Spleen (tissue), 11 donors: ENCODE data around the gene PTPRN2. TPM values are rescaled to one million over a fixed set of nuclear protein-coding genes. Genes with fewer than 3 reads are reported as not detected.

ENCODE experiments used
- DNase-seq: peaks from one replicate; pipeline ENCODE4 v3.0.0-alpha.2; 2020
- H3K27ac ChIP-seq, 8 donors: fragments of 200-600 bp; sonication (generic) in 7 of 8; 1 replicate in 4 of 8; 2 replicates in 4 of 8; pipeline versions ENCODE4 v1.5.0 to v1.8.0; 2016 to 2021; ENCODE audit warnings: inconsistent platforms in 4 of 8, mild to moderate bottlenecking in 4 of 8, moderate library complexity in 1 of 8
- H3K27me3 ChIP-seq, 7 donors: fragments of 200-600 bp; sonication (generic) in 6 of 7; replicated peaks in 1 of 7; 1 replicate in 4 of 7; 2 replicates in 3 of 7; pipeline versions ENCODE4 v1.5.0 to v1.8.0; 2016 to 2021; ENCODE audit warnings: inconsistent platforms in 3 of 7, mild to moderate bottlenecking in 1 of 7
- H3K36me3 ChIP-seq, 6 donors: fragments of 200-600 bp; sonication (generic) in 5 of 6; 1 replicate in 4 of 6; 2 replicates in 2 of 6; pipeline versions ENCODE4 v1.5.0 to v1.8.0; 2016 to 2021; ENCODE audit warnings: inconsistent platforms in 2 of 6
- H3K4me1 ChIP-seq, 6 donors: fragments of 200-600 bp; sonication (generic) in 5 of 6; 1 replicate in 3 of 6; 2 replicates in 3 of 6; pipeline versions ENCODE4 v1.5.0 to v1.8.0; 2016 to 2021; ENCODE audit warnings: inconsistent platforms in 3 of 6
- H3K4me3 ChIP-seq, 8 donors: fragments of 200-600 bp; sonication (generic) in 7 of 8; 1 replicate in 4 of 8; 2 replicates in 4 of 8; pipeline versions ENCODE4 v1.5.0 to v1.8.0; 2016 to 2021; ENCODE audit warnings: inconsistent platforms in 4 of 8, mild to moderate bottlenecking in 4 of 8, moderate library complexity in 2 of 8
- H3K9me3 ChIP-seq, 8 donors: fragments of 200-600 bp; sonication (generic) in 7 of 8; 1 replicate in 4 of 8; 2 replicates in 4 of 8; pipeline versions ENCODE4 v1.5.0 to v1.8.0; 2016 to 2021; ENCODE audit warnings: inconsistent platforms in 4 of 8
- POLR2A ChIP-seq, 3 donors: fragments of 450-650 bp; IDR thresholded peaks; one replicate each; pipeline ENCODE4 v1.5.1; 2017; ENCODE audit warnings: antibody characterized with exemption in 3 of 3, mild to moderate bottlenecking in 1 of 3
- POLR2AphosphoS5 ChIP-seq, 3 donors: sonication (generic); formaldehyde crosslinking; IDR thresholded peaks; one replicate each; pipeline ENCODE4 v1.5.1; 2017; ENCODE audit warnings: antibody characterized with exemption in 3 of 3
- WGBS, 5 donors: extraction: QIAGEN DNeasy Blood & Tissue Kit in 3 of 5; methylation state at CpG; one replicate each; pipeline versions ENCODE4 v1.1.5 to v1.1.7; 2013 to 2018; 5-methylcytosine and 5-hydroxymethylcytosine counted together
- intact Hi-C: fragments of 100-400 bp; cut with DNase I; formaldehyde crosslinking; loops from one replicate; pipeline ENCODE4 v1.15.0; 2023; ENCODE audit warnings: low total_unique reads
- polyA plus RNA-seq, 3 donors: library from polyadenylated mRNA; stranded (reverse); fragments of 200-250 nt; gene quantifications; one replicate each; pipeline ENCODE4 v1.2.1, GENCODE V29; 2013
- total RNA-seq, 7 donors: library from RNA; depleted of rRNA in 3 of 7; stranded (reverse); fragments of >200 nt in 3 of 7; fragmentation: NEBNext Ultra II Directional in 4 of 7; extraction: Animal tissue kit (Norgen Biotek cat#: 25700) in 4 of 7; gene quantifications; one replicate each; pipeline versions ENCODE4 v1.1.0 to v1.2.1, GENCODE V29; 2016 to 2021
- TF ChIP-seq, protein P1 (sequence below), 11 experiments: fragments of 200-600 bp in 7 of 11; fragments of 450-650 bp in 4 of 11; sonication (generic) in 4 of 11; IDR thresholded peaks in 8 of 11; conservative IDR thresholded peaks in 3 of 11; 1 replicate in 7 of 11; 2 replicates in 4 of 11; pipeline versions ENCODE4 v1.4.0 to v1.8.0; 2016 to 2021; ENCODE audit warnings: antibody characterized with exemption in 11 of 11, inconsistent platforms in 4 of 11, mild to moderate bottlenecking in 1 of 11
- donor health status: healthy with polysubstance abuse.
- donor health status: DM: no; HTN: no; CAD: no; lungs with moderate emphysema.
- donor health status: DM: no; HTN: no; CAD: no.
- donor health status: Bipolar disorder and iron deficiency.
- donor health status: healthy.
- donor health status: DM: no; HTN: no; CAD: no.
- donor health status: DM: yes; HTN: yes; CAD: no.

PTPRN2 gene
- total and polyA plus RNA-seq, 10 donors = 7.0 to 22.8 (median 16.8) TPM

- no peak for DNase-seq
- no peak overlapping the region for H3K27ac ChIP-seq
- TF ChIP-seq, protein P1, sequence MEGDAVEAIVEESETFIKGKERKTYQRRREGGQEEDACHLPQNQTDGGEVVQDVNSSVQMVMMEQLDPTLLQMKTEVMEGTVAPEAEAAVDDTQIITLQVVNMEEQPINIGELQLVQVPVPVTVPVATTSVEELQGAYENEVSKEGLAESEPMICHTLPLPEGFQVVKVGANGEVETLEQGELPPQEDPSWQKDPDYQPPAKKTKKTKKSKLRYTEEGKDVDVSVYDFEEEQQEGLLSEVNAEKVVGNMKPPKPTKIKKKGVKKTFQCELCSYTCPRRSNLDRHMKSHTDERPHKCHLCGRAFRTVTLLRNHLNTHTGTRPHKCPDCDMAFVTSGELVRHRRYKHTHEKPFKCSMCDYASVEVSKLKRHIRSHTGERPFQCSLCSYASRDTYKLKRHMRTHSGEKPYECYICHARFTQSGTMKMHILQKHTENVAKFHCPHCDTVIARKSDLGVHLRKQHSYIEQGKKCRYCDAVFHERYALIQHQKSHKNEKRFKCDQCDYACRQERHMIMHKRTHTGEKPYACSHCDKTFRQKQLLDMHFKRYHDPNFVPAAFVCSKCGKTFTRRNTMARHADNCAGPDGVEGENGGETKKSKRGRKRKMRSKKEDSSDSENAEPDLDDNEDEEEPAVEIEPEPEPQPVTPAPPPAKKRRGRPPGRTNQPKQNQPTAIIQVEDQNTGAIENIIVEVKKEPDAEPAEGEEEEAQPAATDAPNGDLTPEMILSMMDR (IDR thresholded peaks at IDR 0.05 in 8 of 11, conservative IDR thresholded peaks at IDR 0.05 in 3 of 11) = no peak
- TF ChIP-seq POLR2AphosphoS5 (IDR thresholded peaks at IDR 0.05) = no peak
- no peak for TF ChIP-seq POLR2A (IDR thresholded peaks at IDR 0.05)
- intact Hi-C loops = no loop called here
- no peaks in the 10 kb centered on the region for H3K4me1 ChIP-seq
- no peaks in the 10 kb centered on the region for H3K27me3 ChIP-seq
- H3K9me3 ChIP-seq = peaks cover 0 to 72% (median 9%) of the 10 kb centered on the region in 8 donors
- H3K36me3 ChIP-seq = no peaks in the 10 kb centered on the region
- H3K4me3 ChIP-seq = no peak overlapping the region
- WGBS, 5 donors = 89 to 96% (median 93%) methylated on average over 17 of the region's 17 CpGs
These were observed 446.4 kb downstream of the PTPRN2 start for GRCh38 chr7:158141221-158141582.

DNA sequence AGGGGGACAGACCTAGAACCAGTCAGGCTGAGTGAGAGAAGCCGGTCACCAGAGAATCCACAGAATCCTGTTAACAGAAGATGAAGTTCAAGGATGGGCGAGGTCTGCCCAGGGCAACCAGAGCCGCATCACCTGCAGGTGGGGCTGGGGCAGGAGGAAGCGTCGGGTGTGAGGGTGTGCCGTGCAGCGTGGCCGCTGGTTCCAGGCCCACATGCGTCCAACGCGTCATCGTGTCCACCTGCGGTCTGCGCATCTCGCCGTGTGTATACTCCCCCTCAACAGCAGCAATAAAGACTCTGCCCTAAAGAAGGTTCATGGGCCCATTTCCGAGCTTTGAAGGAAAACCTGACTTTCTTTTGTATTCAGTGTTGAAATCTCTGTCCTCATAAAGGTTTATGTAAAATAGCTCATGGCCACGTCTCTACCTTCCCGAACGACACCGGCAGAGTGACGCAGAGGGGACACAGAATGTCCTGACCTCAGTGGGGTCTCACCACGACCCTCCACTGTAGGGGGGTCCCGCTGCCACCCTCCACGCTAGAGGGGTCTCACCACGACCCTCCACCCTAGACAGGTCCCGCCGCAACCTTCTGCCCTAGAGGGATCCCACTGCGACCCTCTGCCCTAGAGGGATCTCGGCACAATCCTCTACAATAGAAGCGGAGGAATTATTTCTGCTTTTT, 446.9 kb downstream of the PTPRN2 start:
- WGBS, 5 donors = 85 to 93% (median 90%) methylated on average over 29 to 31 of the region's 31 CpGs
- H3K4me1 ChIP-seq = no peaks in the 10 kb centered on the region
- H3K36me3 ChIP-seq = no peaks in the 10 kb centered on the region
- H3K4me3 ChIP-seq = no peak overlapping the region
- intact Hi-C loops = no loop called here
- H3K27me3 ChIP-seq = no peaks in the 10 kb centered on the region
- H3K27ac ChIP-seq = no peak overlapping the region
- DNase-seq = no peak
- TF ChIP-seq, protein P1 (IDR thresholded peaks at IDR 0.05 in 8 of 11, conservative IDR thresholded peaks at IDR 0.05 in 3 of 11) = no peak
- no peak for TF ChIP-seq POLR2A (IDR thresholded peaks at IDR 0.05)
- TF ChIP-seq POLR2AphosphoS5 (IDR thresholded peaks at IDR 0.05) = no peak
- peaks cover 0 to 72% (median 8%) of the 10 kb centered on the region in 8 donors for H3K9me3 ChIP-seq

GRCh38 chr7:158139499-158139898, 448.1 kb downstream of the PTPRN2 start:
- DNase-seq = no peak
- Histone ChIP-seq H3K9me3 (peaks cover 0 to 65% (median 6%) of the 10 kb centered on the region in 8 donors), H3K4me1 (no peaks in the 10 kb centered on the region), H3K27me3 (no peaks in the 10 kb centered on the region), H3K4me3 (no peak overlapping the region), H3K36me3 (no peaks in the 10 kb centered on the region), H3K27ac (no peak overlapping the region)
- 81 to 91% (median 87%) methylated on average over 10 of the region's 10 CpGs for WGBS, 5 donors
- intact Hi-C loops = no loop called here
- TF ChIP-seq POLR2AphosphoS5 (IDR thresholded peaks at IDR 0.05) = no peak
- TF ChIP-seq, protein P1 (IDR thresholded peaks at IDR 0.05 in 8 of 11, conservative IDR thresholded peaks at IDR 0.05 in 3 of 11) = no peak
- TF ChIP-seq POLR2A (IDR thresholded peaks at IDR 0.05) = no peak

DNA sequence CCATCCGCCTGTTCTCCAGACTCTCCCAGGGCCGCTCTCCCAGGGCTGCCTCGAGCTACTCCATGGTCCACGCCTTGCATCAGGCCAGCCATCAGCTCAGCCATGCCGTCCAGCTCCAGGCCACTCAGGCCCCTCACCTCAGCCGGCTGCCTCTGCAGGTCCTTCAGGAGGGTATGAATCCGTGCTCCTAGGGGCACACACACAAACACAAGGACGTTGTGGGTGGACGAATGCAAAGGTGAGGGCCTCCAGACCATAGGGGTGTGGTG, 449.4 kb downstream of the PTPRN2 start:
- no peaks in the 10 kb centered on the region for H3K4me1 ChIP-seq
- H3K27me3 ChIP-seq = no peaks in the 10 kb centered on the region
- no peaks in the 10 kb centered on the region for H3K36me3 ChIP-seq
- H3K9me3 ChIP-seq = peaks cover 0 to 61% (median 8%) of the 10 kb centered on the region in 8 donors
- no peak overlapping the region for H3K27ac ChIP-seq
- intact Hi-C loops = no loop called here
- no peak for DNase-seq
- WGBS, 5 donors = 76 to 100% (median 84%) methylated on average over 1 to 9 of the region's 9 CpGs
- no peak for TF ChIP-seq POLR2A (IDR thresholded peaks at IDR 0.05)
- no peak overlapping the region for H3K4me3 ChIP-seq
